ENCODE measurements around the gene PKLR.

Gene PKLR

DNA sequence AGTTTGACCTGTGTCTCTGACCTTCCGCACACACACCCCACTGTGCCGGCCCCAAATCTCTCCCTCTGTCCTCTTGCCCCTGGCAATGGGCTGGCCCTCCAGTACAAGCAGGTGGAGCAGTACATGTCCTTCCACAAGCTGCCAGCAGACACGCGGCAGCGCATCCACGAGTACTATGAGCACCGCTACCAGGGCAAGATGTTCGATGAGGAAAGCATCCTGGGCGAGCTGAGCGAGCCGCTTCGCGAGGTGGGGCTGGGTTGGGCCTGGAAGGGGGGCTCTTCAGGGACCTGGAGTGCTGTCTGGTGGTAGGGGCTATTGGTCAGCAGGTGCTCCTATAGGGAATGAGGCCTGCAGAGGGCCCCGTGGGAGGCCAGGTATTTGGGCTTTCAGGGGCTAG lies 16.2 kb downstream of the PKLR start:
- no peak overlapping the region for H3K9ac ChIP-seq (ENCODE audit: insufficient read length)
- no peak overlapping the region for H3K27ac ChIP-seq
- TF ChIP-seq POLR2AphosphoS5 (IDR thresholded peaks at IDR 0.05; ENCODE audit: borderline replicate concordance, low read depth, low read length) (no peak), EZH2 (IDR thresholded peaks at IDR 0.05) (no peak), FOXP2 (optimal IDR thresholded peaks at IDR 0.05; ENCODE audit: control extremely low read depth, extremely low read length, insufficient read depth) (no peak)
- no peaks in the 10 kb centered on the region for H3K9me3 ChIP-seq (ENCODE audit: low read depth, low read length)
- no peak overlapping the region for H3K4me3 ChIP-seq
- no peak for DNase-seq (ENCODE audit: low read depth, low spot score)
- H3K36me3 ChIP-seq (ENCODE audit: insufficient read depth, low read length): no peaks in the 10 kb centered on the region

- Histone ChIP-seq H3K9me3 (ENCODE audit: low read depth, low read length) (no peaks in the 10 kb centered on the region), H3K4me3 (no peak overlapping the region), H3K36me3 (ENCODE audit: insufficient read depth, low read length) (no peaks in the 10 kb centered on the region), H3K27ac (no peak overlapping the region), H3K9ac (ENCODE audit: insufficient read length) (no peak overlapping the region)
- no peak for TF ChIP-seq POLR2AphosphoS5 (IDR thresholded peaks at IDR 0.05; ENCODE audit: borderline replicate concordance, low read depth, low read length)
- TF ChIP-seq FOXP2 (optimal IDR thresholded peaks at IDR 0.05; ENCODE audit: control extremely low read depth, extremely low read length, insufficient read depth): no peak
- no peak for TF ChIP-seq EZH2 (IDR thresholded peaks at IDR 0.05)
- no peak for DNase-seq (ENCODE audit: low read depth, low spot score)
Measured at GRCh38 chr1:155284476-155284875, 16.8 kb downstream of the PKLR start.

DNA sequence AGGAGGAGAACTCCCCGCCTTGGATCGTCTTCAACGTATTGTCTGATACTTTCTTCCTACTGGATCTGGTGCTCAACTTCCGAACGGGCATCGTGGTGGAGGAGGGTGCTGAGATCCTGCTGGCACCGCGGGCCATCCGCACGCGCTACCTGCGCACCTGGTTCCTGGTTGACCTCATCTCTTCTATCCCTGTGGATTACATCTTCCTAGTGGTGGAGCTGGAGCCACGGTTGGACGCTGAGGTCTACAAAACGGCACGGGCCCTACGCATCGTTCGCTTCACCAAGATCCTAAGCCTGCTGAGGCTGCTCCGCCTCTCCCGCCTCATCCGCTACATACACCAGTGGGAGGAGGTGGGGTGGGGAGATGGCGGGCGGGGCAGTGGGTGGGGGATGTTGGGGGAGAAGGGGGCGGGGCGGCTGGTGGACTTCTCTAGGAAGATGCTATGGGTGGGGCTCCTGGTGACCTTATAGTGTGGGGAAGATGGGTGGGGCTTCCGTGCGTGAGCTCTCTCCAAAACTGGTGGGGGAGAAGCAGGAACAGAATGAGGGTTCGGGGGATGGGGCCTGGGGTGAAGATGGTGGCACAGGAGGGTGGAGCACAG lies 18.6 kb downstream of the PKLR start:
- H3K36me3 ChIP-seq (ENCODE audit: insufficient read depth, low read length): no peaks in the 10 kb centered on the region
- DNase-seq (ENCODE audit: low read depth, low spot score): no peak
- H3K4me3 ChIP-seq: no peak overlapping the region
- no peak for TF ChIP-seq POLR2AphosphoS5 (IDR thresholded peaks at IDR 0.05; ENCODE audit: borderline replicate concordance, low read depth, low read length)
- no peak for TF ChIP-seq EZH2 (IDR thresholded peaks at IDR 0.05)
- TF ChIP-seq FOXP2 (optimal IDR thresholded peaks at IDR 0.05; ENCODE audit: control extremely low read depth, extremely low read length, insufficient read depth): no peak
- H3K9ac ChIP-seq (ENCODE audit: insufficient read length): no peak overlapping the region
- H3K27ac ChIP-seq: no peak overlapping the region
- H3K9me3 ChIP-seq (ENCODE audit: low read depth, low read length): no peaks in the 10 kb centered on the region

DNA sequence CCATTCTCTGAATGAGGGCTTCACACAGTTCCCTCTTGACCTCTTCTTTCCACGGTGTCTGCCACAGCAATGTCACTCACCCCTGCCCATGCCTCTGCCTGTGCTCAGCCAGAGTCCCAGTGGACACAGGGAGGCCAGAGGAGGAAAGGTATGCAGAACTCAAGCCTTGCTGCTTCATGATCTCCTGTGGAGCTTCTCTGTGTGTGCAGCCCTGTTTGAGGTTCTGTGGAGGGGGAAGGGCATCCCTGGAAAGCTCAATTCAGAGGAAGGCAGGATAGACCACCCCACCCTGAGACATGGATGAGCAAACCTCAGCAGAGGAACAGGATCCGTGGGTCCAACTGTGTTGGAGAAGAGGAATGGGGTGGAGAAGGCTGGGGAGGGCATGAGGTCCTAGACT lies 22.0 kb downstream of the PKLR start:
- Histone ChIP-seq H3K9ac (ENCODE audit: insufficient read length) (no peak overlapping the region), H3K36me3 (ENCODE audit: insufficient read depth, low read length) (no peaks in the 10 kb centered on the region), H3K4me3 (no peak overlapping the region), H3K9me3 (ENCODE audit: low read depth, low read length) (no peaks in the 10 kb centered on the region), H3K27ac (no peak overlapping the region)
- TF ChIP-seq FOXP2 (optimal IDR thresholded peaks at IDR 0.05; ENCODE audit: control extremely low read depth, extremely low read length, insufficient read depth) (no peak), POLR2AphosphoS5 (IDR thresholded peaks at IDR 0.05; ENCODE audit: borderline replicate concordance, low read depth, low read length) (no peak), EZH2 (IDR thresholded peaks at IDR 0.05) (no peak)
- no peak for DNase-seq (ENCODE audit: low read depth, low spot score)

DNA sequence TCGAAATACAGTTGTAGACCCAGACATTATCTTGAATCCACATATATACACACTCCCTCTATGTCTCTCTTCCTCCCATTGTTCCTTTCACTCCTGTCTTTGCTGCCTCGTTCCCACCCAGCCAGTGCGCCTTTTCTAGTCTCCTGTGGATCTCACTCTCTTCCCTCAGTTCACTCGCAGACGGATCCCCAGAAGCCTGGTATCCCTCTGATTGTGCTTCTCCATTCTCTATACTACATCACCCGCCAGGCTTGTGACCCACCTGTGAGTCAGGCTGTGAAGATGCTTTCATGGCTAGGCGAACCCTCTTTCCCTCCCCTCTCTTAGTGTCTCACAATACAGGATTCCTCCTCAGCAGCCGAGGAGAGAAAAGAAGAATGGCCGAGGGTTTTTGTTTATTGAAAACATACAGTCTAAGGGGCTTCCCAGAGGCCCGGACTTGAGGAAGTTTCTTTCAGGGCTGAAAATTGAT lies 22.5 kb downstream of the PKLR start:
- DNase-seq (ENCODE audit: low read depth, low spot score): no peak
- H3K36me3 ChIP-seq (ENCODE audit: insufficient read depth, low read length): no peaks in the 10 kb centered on the region
- H3K27ac ChIP-seq: no peak overlapping the region
- H3K9me3 ChIP-seq (ENCODE audit: low read depth, low read length): no peaks in the 10 kb centered on the region
- H3K4me3 ChIP-seq: no peak overlapping the region
- H3K9ac ChIP-seq (ENCODE audit: insufficient read length): no peak overlapping the region
- TF ChIP-seq POLR2AphosphoS5 (IDR thresholded peaks at IDR 0.05; ENCODE audit: borderline replicate concordance, low read depth, low read length): no peak
- no peak for TF ChIP-seq EZH2 (IDR thresholded peaks at IDR 0.05)
- no peak for TF ChIP-seq FOXP2 (optimal IDR thresholded peaks at IDR 0.05; ENCODE audit: control extremely low read depth, extremely low read length, insufficient read depth)

GRCh38 chr1:155277902-155278688 lies 23.1 kb downstream of the PKLR start:
- TF ChIP-seq POLR2AphosphoS5 (IDR thresholded peaks at IDR 0.05; ENCODE audit: borderline replicate concordance, low read depth, low read length) (no peak), FOXP2 (optimal IDR thresholded peaks at IDR 0.05; ENCODE audit: control extremely low read depth, extremely low read length, insufficient read depth) (no peak), EZH2 (IDR thresholded peaks at IDR 0.05) (no peak)
- H3K36me3 ChIP-seq (ENCODE audit: insufficient read depth, low read length): no peaks in the 10 kb centered on the region
- no peak for DNase-seq (ENCODE audit: low read depth, low spot score)
- peak overlapping the region; percentile 93 for H3K4me3 ChIP-seq
- peak overlapping the region; percentile 51 for H3K9ac ChIP-seq (ENCODE audit: insufficient read length)
- H3K9me3 ChIP-seq (ENCODE audit: low read depth, low read length): no peaks in the 10 kb centered on the region
- no peak overlapping the region for H3K27ac ChIP-seq

DNA sequence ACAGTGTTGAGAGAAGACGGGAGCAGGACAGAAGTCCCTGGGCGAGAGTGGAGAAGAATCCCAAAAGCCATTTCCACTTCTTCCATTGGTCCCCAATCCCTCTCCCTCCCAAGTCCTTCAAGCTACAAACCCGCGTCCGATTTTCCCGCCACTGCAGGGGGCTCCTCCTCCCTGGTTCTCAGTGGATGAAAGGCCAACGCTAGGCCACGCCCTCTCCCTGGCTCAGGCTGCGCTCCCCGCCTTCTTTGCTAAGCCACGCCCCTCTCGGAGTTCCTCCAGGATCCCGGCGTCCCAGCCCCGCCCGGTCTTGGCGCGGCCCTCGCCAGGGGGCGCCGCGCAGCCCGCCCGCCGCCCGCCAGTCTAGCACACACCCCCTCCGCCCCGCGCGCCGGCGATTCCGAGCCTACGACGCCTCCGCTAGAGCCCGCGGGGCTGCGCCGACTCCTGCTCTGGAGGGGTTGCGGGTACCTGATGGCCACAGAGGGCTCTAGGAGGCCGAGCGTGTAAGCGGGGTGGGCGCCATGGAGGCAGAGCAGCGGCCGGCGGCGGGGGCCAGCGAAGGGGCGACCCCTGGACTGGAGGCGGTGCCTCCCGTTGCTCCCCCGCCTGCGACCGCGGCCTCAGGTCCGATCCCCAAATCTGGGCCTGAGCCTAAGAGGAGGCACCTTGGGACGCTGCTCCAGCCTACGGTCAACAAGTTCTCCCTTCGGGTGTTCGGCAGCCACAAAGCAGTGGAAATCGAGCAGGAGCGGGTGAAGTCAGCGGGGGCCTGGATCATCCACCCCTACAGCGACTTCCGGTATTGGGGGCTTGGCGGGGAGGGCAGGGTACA lies 24.0 kb downstream of the PKLR start, which contains the start of gene HCN3:
Gene HCN3, plus strand, starts transcription at position 394 of the 832 bp plus-strand sequence. Its CDS starts 128 bp downstream, at position 522.
- Histone ChIP-seq H3K27ac (0 out of 2 replicates have a peak within 1 kb of the TSS, but pooled peaks have one; percentile 9), H3K9ac (ENCODE audit: insufficient read length) (peak within 1 kb of the TSS; percentile 51), H3K4me3 (peak within 1 kb of the TSS; percentile 93), H3K36me3 (ENCODE audit: insufficient read depth, low read length) (no peaks in the 10 kb centered on the region), H3K9me3 (ENCODE audit: low read depth, low read length) (no peaks in the 10 kb centered on the region)
- TF ChIP-seq EZH2 (IDR thresholded peaks at IDR 0.05): no peak
- TF ChIP-seq FOXP2 (optimal IDR thresholded peaks at IDR 0.05; ENCODE audit: control extremely low read depth, extremely low read length, insufficient read depth): no peak
- no peak for TF ChIP-seq POLR2AphosphoS5 (IDR thresholded peaks at IDR 0.05; ENCODE audit: borderline replicate concordance, low read depth, low read length)
- DNase-seq (ENCODE audit: low read depth, low spot score): peak; percentile 85
